Measurements from ENCODE around the gene TUBA1C. TPM values are rescaled to one million over a fixed set of nuclear protein-coding genes. Genes with fewer than 3 reads are reported as not detected.

The TUBA1C gene
- total and polyA plus RNA-seq, 9 of the 15 experiments (the other 6 are each of a cell fraction or from before 2014, with no cell fraction given) = 755 to 3,012 (median 914) TPM

GRCh38 chr12:49219417-49220026 is 45.4 kb upstream of the TUBA1C start:
- DNase-seq (ENCODE audit: extremely low read depth in 1 of 4, low spot score in 3 of 4) = no peak
- in situ Hi-C loops (cut with MboI) (no loop called here), intact Hi-C loops (cut with micrococcal nuclease) (no loop called here)
- 68% methylated on average over 10 of the region's 11 CpGs for WGBS (ENCODE audit: insufficient coverage, low coverage, missing lambda C conversion rate)
- no peak overlapping the region for H3K9ac ChIP-seq (ENCODE audit: insufficient read depth in 1 of 2, low read depth in 2 of 2, low read length in 2 of 2)
- FAIRE-seq = no peak
- H3K27me3 ChIP-seq (ENCODE audit: control insufficient read depth in 2 of 2, insufficient read depth in 2 of 2, low read length in 2 of 2) = no peaks in the 10 kb centered on the region
- no peak overlapping the region for H3K27ac ChIP-seq (ENCODE audit: extremely low read depth, low read depth, low read length)
- no peaks in the 10 kb centered on the region for H4K20me1 ChIP-seq (replicated peaks; ENCODE audit: control insufficient read depth, insufficient read depth, low read length)
- no peaks in the 10 kb centered on the region for H3K79me2 ChIP-seq (ENCODE audit: control insufficient read depth, insufficient read depth, low read length)
- no peaks in the 10 kb centered on the region for H3K9me1 ChIP-seq (ENCODE audit: control insufficient read depth, insufficient read depth, low read length)
- ChIA-PET POLR2A (no interaction called here), CTCF (ENCODE audit: low intra/inter-chr PET ratio) (no interaction called here)
- TF ChIP-seq HMBOX1 (IDR thresholded peaks at IDR 0.05) (no peak), SP1 (CRISPR knock-in tag; IDR thresholded peaks at IDR 0.05) (no peak), ELK1 (CRISPR knock-in tag; IDR thresholded peaks at IDR 0.05) (no peak), YY1 (IDR thresholded peaks at IDR 0.05; ENCODE audit: borderline replicate concordance in 1 of 3, control insufficient read depth in 1 of 3, extremely low read depth in 1 of 3, insufficient read depth in 3 of 3, insufficient read length in 1 of 3, insufficient replicate concordance in 2 of 3, low read depth in 1 of 3, low read length in 2 of 3) (no peak), ESRRB (CRISPR knock-in tag; IDR thresholded peaks at IDR 0.05; ENCODE audit: borderline replicate concordance) (no peak), ZNF695 (CRISPR knock-in tag; IDR thresholded peaks at IDR 0.05) (no peak), NR2F6 (CRISPR knock-in tag; IDR thresholded peaks at IDR 0.05) (no peak), FOXJ2 (tag; IDR thresholded peaks at IDR 0.05) (no peak), BHLHE40 (IDR thresholded peaks at IDR 0.05; ENCODE audit: low read length) (no peak), ZNF436 (CRISPR knock-in tag; IDR thresholded peaks at IDR 0.05) (no peak), SOX6 (IDR thresholded peaks at IDR 0.05) (no peak), DMBX1 (CRISPR knock-in tag; IDR thresholded peaks at IDR 0.05; ENCODE audit: borderline replicate concordance) (no peak), CREB3L1 (IDR thresholded peaks at IDR 0.05; ENCODE audit: borderline replicate concordance, low read depth) (no peak), THRAP3 (IDR thresholded peaks at IDR 0.05; ENCODE audit: borderline replicate concordance) (no peak)
- no peak overlapping the region for H3K4me2 ChIP-seq (ENCODE audit: insufficient read depth, low read length)
- no peak overlapping the region for H3K4me3 ChIP-seq
- BruUV-seq (replicated peaks) = no TSS peak
- ATAC-seq = peak; percentile 39
- no peaks in the 10 kb centered on the region for H3K36me3 ChIP-seq (ENCODE audit: control insufficient read depth, insufficient read depth, low read length)
- no peaks in the 10 kb centered on the region for H3K9me3 ChIP-seq (replicated peaks; ENCODE audit: control insufficient read depth, insufficient read depth, low read depth, low read length)
- H2AFZ ChIP-seq (ENCODE audit: low read depth, low read length) = peak overlapping the region; percentile 17; the same call in 1 of the 2 replicates
- H3K4me1 ChIP-seq (replicated peaks in 1 of 2; ENCODE audit: control insufficient read depth in 2 of 2, insufficient read depth in 2 of 2, low read length in 2 of 2) = no peaks in the 10 kb centered on the region; a peak in 2 of 5 replicates

Data from K562 (cell line).